Astrocyte (in vitro differentiated cells and primary cell): ENCODE results near the gene GALNT17.

Experiments
- EZH2 ChIP-seq: IDR thresholded peaks from 2 replicates; pipeline ENCODE4 v1.6.1; 2012; ENCODE audit warnings: mild to moderate bottlenecking, low read length, inconsistent platforms; ENCODE audit not compliant: insufficient read depth
- TF ChIP-seq, protein P1 (sequence below): IDR thresholded peaks from 2 replicates; pipeline ENCODE4 v1.5.1; 2011; ENCODE audit warnings: low read depth, mild to moderate bottlenecking, inconsistent platforms, low read length, moderate library complexity; ENCODE audit not compliant: insufficient read depth

DNA sequence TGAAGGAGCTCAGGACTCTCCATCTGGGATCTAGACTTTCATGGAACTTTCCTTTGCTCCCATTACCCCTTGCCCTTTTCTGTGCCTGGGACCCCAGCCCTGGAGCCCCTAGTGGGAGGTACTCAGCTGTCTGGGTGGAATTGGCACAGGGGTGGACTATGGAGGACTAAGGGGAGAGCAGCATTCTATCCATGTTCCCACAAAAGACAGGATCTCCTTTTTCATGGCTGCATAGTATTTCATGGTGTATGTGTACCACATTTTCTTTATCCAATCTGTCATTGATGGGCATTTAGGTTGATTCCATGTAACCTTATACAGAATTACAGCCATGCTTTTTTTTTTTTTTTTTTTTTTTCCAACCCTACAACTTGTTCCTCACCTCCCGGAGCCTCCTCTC lies 89.1 kb downstream of the GALNT17 start:
- no peak for TF ChIP-seq EZH2
- TF ChIP-seq, protein P1, sequence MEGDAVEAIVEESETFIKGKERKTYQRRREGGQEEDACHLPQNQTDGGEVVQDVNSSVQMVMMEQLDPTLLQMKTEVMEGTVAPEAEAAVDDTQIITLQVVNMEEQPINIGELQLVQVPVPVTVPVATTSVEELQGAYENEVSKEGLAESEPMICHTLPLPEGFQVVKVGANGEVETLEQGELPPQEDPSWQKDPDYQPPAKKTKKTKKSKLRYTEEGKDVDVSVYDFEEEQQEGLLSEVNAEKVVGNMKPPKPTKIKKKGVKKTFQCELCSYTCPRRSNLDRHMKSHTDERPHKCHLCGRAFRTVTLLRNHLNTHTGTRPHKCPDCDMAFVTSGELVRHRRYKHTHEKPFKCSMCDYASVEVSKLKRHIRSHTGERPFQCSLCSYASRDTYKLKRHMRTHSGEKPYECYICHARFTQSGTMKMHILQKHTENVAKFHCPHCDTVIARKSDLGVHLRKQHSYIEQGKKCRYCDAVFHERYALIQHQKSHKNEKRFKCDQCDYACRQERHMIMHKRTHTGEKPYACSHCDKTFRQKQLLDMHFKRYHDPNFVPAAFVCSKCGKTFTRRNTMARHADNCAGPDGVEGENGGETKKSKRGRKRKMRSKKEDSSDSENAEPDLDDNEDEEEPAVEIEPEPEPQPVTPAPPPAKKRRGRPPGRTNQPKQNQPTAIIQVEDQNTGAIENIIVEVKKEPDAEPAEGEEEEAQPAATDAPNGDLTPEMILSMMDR, result no peak
